Measurements from ENCODE around the gene RTP1. TPM values are rescaled to one million over a fixed set of nuclear protein-coding genes. Genes with fewer than 3 reads are reported as not detected.

Gene RTP1
- total RNA-seq, 4 donors from 2014 or later, result not detected

GRCh38 chr3:187207624-187208023, 10.3 kb downstream of the RTP1 start:
- H3K36me3 ChIP-seq, result no peaks in the 10 kb centered on the region
- DNase-seq (ENCODE audit: extremely low spot score), result no peak
- H3K27me3 ChIP-seq, result no peaks in the 10 kb centered on the region
- peaks cover 22 to 60% (median 52%) of the 10 kb centered on the region in 4 donors for H3K4me1 ChIP-seq
- no peak for TF ChIP-seq CTCF (IDR thresholded peaks at IDR 0.05)
- no peak for TF ChIP-seq EP300 (IDR thresholded peaks at IDR 0.05)
- TF ChIP-seq POLR2A (IDR thresholded peaks at IDR 0.05; ENCODE audit: low read depth), result no peak
- no peak for TF ChIP-seq POLR2AphosphoS5 (IDR thresholded peaks at IDR 0.05)
- H3K27ac ChIP-seq (replicated peaks in 1 of 4), result peak overlapping the region; percentile 46 to 71 (median 66)
- no peak overlapping the region for H3K4me3 ChIP-seq
- H3K9me3 ChIP-seq, result no peaks in the 10 kb centered on the region
- intact Hi-C loops (cut with DNase I), result no loop called here

GRCh38 chr3:187208159-187208558, 10.9 kb downstream of the RTP1 start:
- peak overlapping the region; percentile 46 to 71 (median 66) for H3K27ac ChIP-seq (replicated peaks in 1 of 4)
- no peaks in the 10 kb centered on the region for H3K36me3 ChIP-seq
- no peak overlapping the region for H3K4me3 ChIP-seq
- no peaks in the 10 kb centered on the region for H3K27me3 ChIP-seq
- intact Hi-C loops (cut with DNase I), result no loop called here
- WGBS, result 59% methylated on average over 1 of the region's 1 CpG
- peaks cover 22 to 62% (median 54%) of the 10 kb centered on the region in 4 donors for H3K4me1 ChIP-seq
- no peak for TF ChIP-seq EP300 (IDR thresholded peaks at IDR 0.05)
- TF ChIP-seq POLR2AphosphoS5 (IDR thresholded peaks at IDR 0.05), result no peak
- no peak for TF ChIP-seq CTCF (IDR thresholded peaks at IDR 0.05)
- no peak for TF ChIP-seq POLR2A (IDR thresholded peaks at IDR 0.05; ENCODE audit: low read depth)
- no peaks in the 10 kb centered on the region for H3K9me3 ChIP-seq
- DNase-seq (ENCODE audit: extremely low spot score), result no peak

- Histone ChIP-seq H3K4me1 (peaks cover 22 to 62% (median 54%) of the 10 kb centered on the region in 4 donors), H3K9me3 (no peaks in the 10 kb centered on the region), H3K36me3 (no peaks in the 10 kb centered on the region), H3K27me3 (no peaks in the 10 kb centered on the region), H3K27ac (replicated peaks in 1 of 4) (peak overlapping the region in 3 of 4 donors; percentile 20 to 71 (median 67)), H3K4me3 (no peak overlapping the region)
- intact Hi-C loops (cut with DNase I), result no loop called here
- no peak for DNase-seq (ENCODE audit: extremely low spot score)
- no peak for TF ChIP-seq EP300 (IDR thresholded peaks at IDR 0.05)
- no peak for TF ChIP-seq POLR2AphosphoS5 (IDR thresholded peaks at IDR 0.05)
- TF ChIP-seq CTCF (IDR thresholded peaks at IDR 0.05), result no peak
- TF ChIP-seq POLR2A (IDR thresholded peaks at IDR 0.05; ENCODE audit: low read depth), result no peak
These were observed 12.2 kb downstream of the RTP1 start for GRCh38 chr3:187209491-187209890.

- Histone ChIP-seq H3K27ac (replicated peaks in 1 of 4) (peak overlapping the region in 3 of 4 donors; percentile 20 to 71 (median 67)), H3K4me3 (no peak overlapping the region), H3K36me3 (no peaks in the 10 kb centered on the region), H3K9me3 (no peaks in the 10 kb centered on the region), H3K27me3 (no peaks in the 10 kb centered on the region), H3K4me1 (peaks cover 22 to 62% (median 54%) of the 10 kb centered on the region in 4 donors)
- intact Hi-C loops (cut with DNase I), result no loop called here
- 58% methylated on average over 1 of the region's 1 CpG for WGBS
- TF ChIP-seq CTCF (IDR thresholded peaks at IDR 0.05) (no peak), POLR2A (IDR thresholded peaks at IDR 0.05; ENCODE audit: low read depth) (no peak), POLR2AphosphoS5 (IDR thresholded peaks at IDR 0.05) (no peak), EP300 (IDR thresholded peaks at IDR 0.05) (no peak)
- DNase-seq (ENCODE audit: extremely low spot score), result no peak
These were observed 12.8 kb downstream of the RTP1 start for GRCh38 chr3:187210091-187210490.
